ENCODE results near the gene KCNQ1.

GRCh38 chr11:2666828-2667570, 222.2 kb downstream of the KCNQ1 start:
- TF ChIP-seq CTCF (IDR thresholded peaks at IDR 0.05) (no peak), POLR2AphosphoS5 (IDR thresholded peaks at IDR 0.05) (no peak), POLR2A (IDR thresholded peaks at IDR 0.05) (no peak)
